Activated CD8-positive, alpha-beta memory T cell treated with anti-CD3 and anti-CD28 coated beads, Interleukin-2, amount 50 U/mL, for 24 hours (primary cell): ENCODE results near the gene DLGAP1.

Source experiments
- DNase-seq: peaks from one replicate; pipeline ENCODE4 v3.0.0-alpha.2; 2020; ENCODE audit errors: extremely low read depth

The DLGAP1 gene

GRCh38 chr18:3900327-3900726, 554.8 kb downstream of the DLGAP1 start:
- DNase-seq, result no peak

- no peak for DNase-seq
These were observed 556.1 kb downstream of the DLGAP1 start for GRCh38 chr18:3898861-3899613.

GRCh38 chr18:3892152-3892551, 563.0 kb downstream of the DLGAP1 start:
- DNase-seq, result no peak

GRCh38 chr18:3891245-3891644, 563.9 kb downstream of the DLGAP1 start:
- DNase-seq, result no peak

- DNase-seq, result no peak
These were observed 565.3 kb downstream of the DLGAP1 start for GRCh38 chr18:3889803-3890202.

GRCh38 chr18:3889121-3889520, 566.0 kb downstream of the DLGAP1 start:
- no peak for DNase-seq

- no peak for DNase-seq
These were observed 568.4 kb downstream of the DLGAP1 start for GRCh38 chr18:3886575-3887322.

GRCh38 chr18:3885209-3885792, 569.8 kb downstream of the DLGAP1 start:
- no peak for DNase-seq

- no peak for DNase-seq
These were observed 575.3 kb downstream of the DLGAP1 start for GRCh38 chr18:3879836-3880120.

- DNase-seq, result no peak
These were observed 575.8 kb downstream of the DLGAP1 start for GRCh38 chr18:3879114-3879835.

- DNase-seq, result no peak
These were observed 576.7 kb downstream of the DLGAP1 start for GRCh38 chr18:3878401-3878800.

GRCh38 chr18:3877678-3878077, 577.4 kb downstream of the DLGAP1 start:
- no peak for DNase-seq

GRCh38 chr18:3875961-3876360, 579.1 kb downstream of the DLGAP1 start:
- no peak for DNase-seq

GRCh38 chr18:3875376-3875775, 579.7 kb downstream of the DLGAP1 start:
- DNase-seq, result no peak

- no peak for DNase-seq
These were observed 580.5 kb downstream of the DLGAP1 start for GRCh38 chr18:3874581-3874980.

GRCh38 chr18:3874125-3874524, 581.0 kb downstream of the DLGAP1 start:
- DNase-seq, result no peak

GRCh38 chr18:3873698-3874097, 581.4 kb downstream of the DLGAP1 start:
- no peak for DNase-seq

- no peak for DNase-seq
These were observed 581.9 kb downstream of the DLGAP1 start for GRCh38 chr18:3873211-3873610.

- no peak for DNase-seq
These were observed 582.5 kb downstream of the DLGAP1 start for GRCh38 chr18:3872641-3873040.

- DNase-seq, result no peak
These were observed 583.4 kb downstream of the DLGAP1 start for GRCh38 chr18:3871687-3872086.

GRCh38 chr18:3870914-3871313, 584.2 kb downstream of the DLGAP1 start:
- no peak for DNase-seq

- no peak for DNase-seq
These were observed 585.3 kb downstream of the DLGAP1 start for GRCh38 chr18:3869848-3870247.
